NCI-H187 (cell line): ENCODE measurements around the gene ARID3A.

Experiments
- DNase-seq, 2 experiments: peaks; one replicate each; lab custom pipeline; 2025; lab: John Stamatoyannopoulos, UW

ARID3A gene

DNA sequence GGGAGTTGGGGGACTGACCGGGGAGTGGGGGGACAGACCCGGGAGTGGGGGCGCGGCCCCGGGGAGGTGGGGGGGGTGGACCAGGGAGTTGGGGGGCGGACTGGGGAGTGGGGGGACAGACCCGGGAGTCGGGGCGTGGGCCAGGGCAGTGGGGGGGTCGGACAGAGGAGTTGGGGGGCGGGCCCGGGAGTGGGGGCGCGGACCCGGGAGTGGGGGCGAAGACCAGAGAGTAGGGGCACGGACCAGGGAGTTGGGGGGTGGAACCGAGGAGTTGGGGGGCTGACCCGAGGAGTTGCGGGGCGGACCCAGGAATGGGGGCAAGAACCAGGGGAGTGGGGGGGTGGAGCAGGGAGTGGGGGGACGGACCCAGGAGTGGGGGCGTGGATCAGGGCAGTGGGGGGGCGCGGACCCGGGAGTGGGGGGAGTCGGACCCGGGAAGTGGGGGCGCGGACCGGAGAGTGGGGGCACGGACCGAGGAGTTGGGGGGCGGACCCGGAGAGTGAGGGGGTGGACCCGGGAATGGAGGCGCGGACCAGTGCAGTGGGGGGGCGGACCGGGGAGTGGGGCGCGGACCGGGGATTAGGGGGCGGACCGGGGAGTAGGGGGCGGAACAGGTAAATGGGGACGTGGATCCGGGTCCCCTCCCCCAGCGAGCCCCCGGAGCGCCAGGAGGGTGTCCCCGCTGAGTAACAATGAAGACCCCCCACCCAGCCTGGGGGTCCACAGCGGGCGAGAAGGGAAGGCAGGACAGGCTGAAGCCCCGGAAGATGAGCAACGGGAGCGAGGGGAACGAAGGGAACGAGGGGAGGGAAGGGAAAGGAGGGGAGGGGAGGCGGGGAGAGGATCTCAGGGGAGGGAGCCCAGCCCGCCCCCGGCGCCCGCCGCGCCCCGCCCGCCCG is 13.4 kb upstream of the ARID3A start:
- no peak for DNase-seq

DNA sequence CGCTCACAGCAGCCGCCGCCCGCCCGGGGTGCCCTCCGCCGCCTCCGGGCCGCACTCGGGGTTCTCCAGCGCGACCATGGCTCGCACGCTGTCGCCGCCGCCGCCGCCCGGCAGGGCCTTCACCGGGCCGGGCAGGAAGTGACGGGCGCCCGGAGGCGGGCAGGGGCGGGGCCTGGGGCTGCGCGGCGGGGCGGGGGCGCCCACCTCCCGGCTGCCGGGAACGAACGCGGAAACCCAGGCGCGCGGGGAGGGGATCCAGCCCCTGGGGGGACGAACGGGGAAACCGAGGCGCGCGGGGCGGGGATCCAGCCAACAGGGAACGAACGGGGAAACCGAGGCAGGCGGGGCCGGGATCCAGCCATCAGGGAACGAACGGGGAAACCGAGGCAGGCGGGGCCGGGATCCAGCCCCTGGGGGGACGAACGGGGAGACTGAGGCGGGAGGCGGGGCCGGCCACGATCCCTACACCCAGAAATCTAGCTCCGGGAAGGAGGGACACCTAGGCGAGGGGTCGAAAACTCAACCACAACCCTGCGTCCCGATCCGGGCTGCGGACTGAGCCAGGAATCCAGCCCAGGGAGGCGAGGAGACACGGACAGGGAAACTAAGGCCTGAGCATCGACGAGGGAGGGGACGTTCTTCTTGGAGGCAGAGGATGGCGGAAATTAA is 12.6 kb upstream of the ARID3A start, which contains the start of gene R3HDM4:
R3HDM4 (minus strand) TSS at position 140 of the 669 bp plus-strand sequence; CDS start at position 78, 62 bp downstream.
- peak in 1 of 2 experiments; percentile 52 for DNase-seq

- DNase-seq = no peak
These were observed 9.1 kb upstream of the ARID3A start for GRCh38 chr19:916645-917322.

DNA sequence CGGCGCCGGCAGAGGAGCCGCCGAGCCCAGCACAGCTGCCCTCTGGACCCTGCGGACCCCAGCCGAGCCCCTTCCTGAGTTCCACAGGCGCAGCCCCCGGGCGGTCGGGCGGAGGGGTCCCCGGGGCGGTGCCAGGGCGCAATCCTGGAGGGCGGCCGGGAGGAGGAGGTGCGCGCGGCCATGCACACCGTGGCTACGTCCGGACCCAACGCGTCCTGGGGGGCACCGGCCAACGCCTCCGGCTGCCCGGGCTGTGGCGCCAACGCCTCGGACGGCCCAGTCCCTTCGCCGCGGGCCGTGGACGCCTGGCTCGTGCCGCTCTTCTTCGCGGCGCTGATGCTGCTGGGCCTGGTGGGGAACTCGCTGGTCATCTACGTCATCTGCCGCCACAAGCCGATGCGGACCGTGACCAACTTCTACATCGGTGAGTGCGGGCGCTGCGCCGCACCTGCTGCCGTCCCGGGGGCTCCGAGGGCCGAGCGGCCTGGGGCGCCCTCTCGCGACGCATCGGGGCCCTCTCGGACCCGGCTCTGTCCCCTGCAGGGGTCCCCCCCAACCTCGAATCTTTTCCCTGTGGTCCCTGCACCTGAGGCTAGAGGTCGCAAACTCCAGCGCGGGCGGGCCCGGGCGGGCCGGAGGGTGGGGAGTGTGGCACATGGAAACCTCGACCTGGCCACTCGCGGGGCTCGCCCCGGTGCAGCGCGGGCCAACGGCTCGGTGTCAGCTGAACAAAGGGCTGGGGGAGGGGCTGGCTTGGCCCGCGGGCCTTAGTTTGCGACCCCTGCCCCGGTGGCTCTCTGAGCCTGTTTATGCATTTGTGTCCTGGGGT is 8.3 kb upstream of the ARID3A start, which contains the start of gene KISS1R:
KISS1R (plus strand) TSS at position 11 of the 829 bp plus-strand sequence; CDS start at position 181, 170 bp downstream.
- no peak for DNase-seq

DNA sequence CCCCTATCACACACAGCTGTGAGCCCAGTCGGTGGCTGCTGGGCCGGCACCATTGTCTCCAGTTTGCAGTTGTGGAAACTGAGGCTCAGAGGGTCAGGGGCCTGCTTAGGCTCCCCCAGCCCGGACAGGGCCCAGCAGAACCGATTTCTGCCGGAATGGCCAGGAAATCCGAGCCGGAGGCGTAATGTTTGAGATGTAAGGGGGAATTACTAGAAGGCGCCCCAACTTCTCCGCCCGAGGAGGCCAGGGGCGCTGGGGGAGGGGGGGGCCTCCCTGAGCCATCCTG is 7.7 kb upstream of the ARID3A start:
- DNase-seq = no peak

GRCh38 chr19:918481-919198 is 7.2 kb upstream of the ARID3A start:
- DNase-seq = no peak

DNA sequence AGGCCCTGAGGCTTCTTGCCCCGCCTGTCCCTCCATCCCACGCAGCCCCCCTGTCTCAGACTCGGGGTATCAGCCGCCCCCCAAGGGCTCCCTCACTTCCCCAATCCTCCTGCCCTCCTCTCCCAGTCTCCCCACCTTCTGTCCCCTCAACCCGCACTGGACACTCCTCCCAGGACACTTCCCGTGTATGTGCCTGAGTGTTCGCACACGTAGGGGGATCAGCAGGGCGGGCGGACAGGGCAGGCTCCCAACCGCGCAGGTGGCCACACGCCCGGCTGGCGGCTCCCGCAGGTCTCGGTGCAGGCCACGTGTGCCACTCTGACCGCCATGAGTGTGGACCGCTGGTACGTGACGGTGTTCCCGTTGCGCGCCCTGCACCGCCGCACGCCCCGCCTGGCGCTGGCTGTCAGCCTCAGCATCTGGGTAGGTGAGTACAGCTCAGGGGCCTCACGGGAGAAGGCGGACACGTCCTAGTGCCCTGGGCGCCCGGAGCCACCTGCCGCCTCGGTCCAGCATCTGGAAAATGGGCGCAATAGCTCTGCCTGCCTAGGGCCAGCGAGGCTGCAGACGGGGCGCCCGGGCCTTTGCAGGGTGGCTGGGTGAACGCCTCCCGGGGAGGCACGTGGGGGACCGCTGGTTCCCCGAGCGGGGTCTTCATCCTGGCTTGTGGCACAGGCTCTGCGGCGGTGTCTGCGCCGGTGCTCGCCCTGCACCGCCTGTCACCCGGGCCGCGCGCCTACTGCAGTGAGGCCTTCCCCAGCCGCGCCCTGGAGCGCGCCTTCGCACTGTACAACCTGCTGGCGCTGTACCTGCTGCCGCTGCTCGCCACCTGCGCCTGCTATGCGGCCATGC is 6.4 kb upstream of the ARID3A start:
- no peak for DNase-seq

DNA sequence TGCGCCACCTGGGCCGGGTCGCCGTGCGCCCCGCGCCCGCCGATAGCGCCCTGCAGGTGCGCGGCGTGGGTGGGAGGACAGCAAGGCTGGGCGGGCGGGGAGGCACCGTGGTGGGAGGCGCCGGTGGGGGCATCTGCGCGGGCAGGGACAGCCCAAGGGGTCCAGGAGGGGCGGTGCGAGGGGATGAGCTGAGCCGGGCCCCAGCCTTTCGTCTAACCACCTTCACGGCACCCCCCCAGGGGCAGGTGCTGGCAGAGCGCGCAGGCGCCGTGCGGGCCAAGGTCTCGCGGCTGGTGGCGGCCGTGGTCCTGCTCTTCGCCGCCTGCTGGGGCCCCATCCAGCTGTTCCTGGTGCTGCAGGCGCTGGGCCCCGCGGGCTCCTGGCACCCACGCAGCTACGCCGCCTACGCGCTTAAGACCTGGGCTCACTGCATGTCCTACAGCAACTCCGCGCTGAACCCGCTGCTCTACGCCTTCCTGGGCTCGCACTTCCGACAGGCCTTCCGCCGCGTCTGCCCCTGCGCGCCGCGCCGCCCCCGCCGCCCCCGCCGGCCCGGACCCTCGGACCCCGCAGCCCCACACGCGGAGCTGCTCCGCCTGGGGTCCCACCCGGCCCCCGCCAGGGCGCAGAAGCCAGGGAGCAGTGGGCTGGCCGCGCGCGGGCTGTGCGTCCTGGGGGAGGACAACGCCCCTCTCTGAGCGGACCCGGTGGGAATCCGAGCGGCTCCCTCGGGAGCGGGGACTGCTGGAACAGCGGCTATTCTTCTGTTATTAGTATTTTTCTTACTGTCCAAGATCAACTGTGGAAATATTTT is 5.6 kb upstream of the ARID3A start:
- DNase-seq = peak in 1 of 2 experiments; percentile 30

DNA sequence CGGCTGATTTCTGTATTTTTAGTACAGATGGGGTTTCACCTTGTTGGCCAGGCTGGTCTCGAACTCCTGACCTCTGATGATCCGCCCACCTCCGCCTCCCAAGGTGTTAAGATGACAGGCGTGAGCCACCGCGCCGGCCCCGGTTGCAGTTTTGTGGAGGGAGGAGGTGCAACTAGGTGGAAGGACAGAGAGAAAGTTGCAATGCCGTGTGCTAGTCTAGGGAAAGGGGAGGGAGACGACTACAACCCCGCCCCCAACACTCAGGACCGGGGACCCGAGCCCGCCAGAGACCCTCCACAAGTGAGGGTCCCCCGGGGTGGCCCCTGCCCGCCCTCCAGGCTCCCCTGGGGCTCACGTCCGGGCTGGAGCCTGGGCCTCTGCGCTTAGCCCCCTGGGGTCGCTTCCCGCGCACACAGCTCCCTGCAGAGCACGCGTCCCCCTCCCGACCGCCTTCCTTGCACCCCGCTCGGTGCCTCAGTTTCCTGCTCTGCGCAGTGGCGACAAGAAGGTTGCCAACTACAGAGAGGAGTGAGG is 1.2 kb upstream of the ARID3A start:
- DNase-seq = no peak

- no peak for DNase-seq
These were observed 729 bp upstream of the ARID3A start for GRCh38 chr19:925087-925525.

DNA sequence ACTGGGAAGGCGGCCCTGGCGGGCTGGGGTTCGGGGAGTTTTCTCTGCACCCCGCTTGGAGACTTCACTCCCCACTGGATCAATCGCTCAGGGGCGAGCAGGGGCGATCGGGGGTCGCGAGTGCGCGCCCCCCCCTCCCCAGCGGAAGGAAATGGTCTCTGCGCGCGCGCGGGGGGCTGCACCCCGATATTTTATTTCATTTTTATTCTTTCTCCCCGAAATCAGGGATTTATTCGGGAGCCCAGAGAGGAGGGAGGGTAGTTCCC is 421 bp downstream of the ARID3A start:
- no peak for DNase-seq

- DNase-seq = no peak
These were observed 935 bp downstream of the ARID3A start for GRCh38 chr19:926589-927350.

GRCh38 chr19:927351-927779 is 1.5 kb downstream of the ARID3A start:
- no peak for DNase-seq

DNA sequence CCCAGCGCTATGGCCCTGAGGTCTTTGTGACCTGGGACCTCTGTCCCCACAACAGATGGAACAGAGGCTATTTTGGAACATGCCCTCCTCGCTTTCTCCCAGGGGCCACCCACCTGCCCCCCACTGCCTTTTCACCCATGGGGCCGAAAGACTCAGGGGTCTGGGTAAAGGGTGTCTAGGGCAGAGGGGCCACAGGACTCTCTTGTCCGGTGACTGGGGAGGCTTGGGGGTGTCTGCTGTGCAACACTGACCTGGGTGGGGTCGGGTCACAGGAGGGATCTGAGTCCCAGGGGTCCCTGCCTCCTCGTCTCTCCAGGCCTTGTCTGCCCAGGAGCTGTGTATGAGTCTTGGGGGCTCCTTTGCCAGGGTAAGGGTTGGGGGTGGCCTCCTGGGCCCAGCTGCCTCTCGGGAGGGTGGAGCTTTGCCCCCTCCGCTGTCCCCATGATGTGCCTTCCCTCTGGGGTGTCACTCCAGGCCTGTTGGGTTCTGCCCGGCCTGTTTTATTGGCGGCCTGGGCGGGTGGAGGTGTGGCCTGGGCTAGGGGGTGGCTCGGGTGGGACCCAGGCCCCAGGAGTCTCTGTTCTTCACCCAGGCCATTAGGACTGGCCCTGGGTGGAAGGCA is 2.1 kb downstream of the ARID3A start:
- DNase-seq = no peak

DNA sequence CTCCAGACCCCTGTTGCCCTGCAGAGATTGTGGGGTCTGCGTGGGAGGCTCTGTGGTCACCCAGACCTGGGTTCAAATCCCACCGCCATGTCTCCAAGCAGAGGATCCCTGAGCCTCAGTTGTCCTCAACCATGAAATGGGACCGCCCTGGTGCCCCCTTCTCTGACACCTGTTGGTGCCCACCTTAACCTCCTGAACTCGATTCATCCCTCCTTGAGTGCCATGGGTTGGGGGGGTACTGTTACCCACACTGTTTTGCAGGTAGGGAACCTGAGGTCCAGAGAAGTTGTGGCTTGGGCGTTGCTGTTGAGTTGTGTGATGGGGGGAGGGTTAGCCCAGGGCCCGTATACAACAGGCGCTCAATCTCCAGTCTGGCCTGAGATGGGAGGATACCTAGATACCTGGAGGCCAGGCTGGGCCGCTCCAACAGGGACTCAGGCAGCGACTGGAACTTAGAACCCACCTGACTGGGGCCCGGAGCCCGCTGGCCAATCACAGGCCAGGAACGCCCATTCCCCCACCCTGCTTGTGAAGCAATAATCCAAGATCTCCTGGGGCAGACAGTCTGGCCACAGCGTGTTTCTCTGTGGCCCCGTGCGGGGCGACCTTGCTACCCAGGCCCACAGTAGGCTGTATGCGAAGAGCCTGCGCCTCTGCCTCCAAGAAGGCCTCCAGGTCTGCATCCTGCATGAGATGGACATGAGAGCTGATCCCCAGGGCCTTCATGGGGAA is 2.8 kb downstream of the ARID3A start:
- no peak for DNase-seq

- no peak for DNase-seq
These were observed 3.5 kb downstream of the ARID3A start for GRCh38 chr19:929203-929890.

DNA sequence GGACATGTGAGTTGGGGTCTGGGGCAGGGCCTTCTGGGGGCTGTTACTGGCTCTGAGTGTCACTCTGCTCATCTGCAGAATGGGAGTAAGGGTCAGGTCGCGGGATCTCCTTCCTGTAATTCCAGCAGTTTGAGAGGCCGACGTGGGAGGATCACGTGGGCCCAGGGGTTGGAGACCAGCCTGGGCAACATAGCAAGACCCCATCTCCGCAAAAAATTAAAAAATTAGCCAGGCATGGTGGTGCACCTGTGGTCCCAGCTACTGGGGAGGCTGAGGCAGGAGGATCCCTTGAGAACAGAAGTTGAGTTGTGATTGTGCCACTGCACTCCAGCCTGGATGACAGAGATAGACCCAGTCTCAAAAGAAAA is 4.0 kb downstream of the ARID3A start:
- no peak for DNase-seq
